LNCaP clone FGC (cell line): ENCODE results near the gene BCAS3.

Source experiments
- DNase-seq: peaks from one replicate; pipeline ENCODE4 v3.0.0-alpha.2; 2011; ENCODE audit warnings: low read depth
- H3K4me3 ChIP-seq: 2 replicates; pipeline ENCODE4 v1.5.1; 2011; ENCODE audit warnings: mild to moderate bottlenecking, low read depth, low read length, control low read depth
- CTCF ChIP-seq: IDR thresholded peaks from 2 replicates; pipeline ENCODE4 v1.5.1; 2012; ENCODE audit warnings: mild to moderate bottlenecking; ENCODE audit not compliant: control insufficient read depth, insufficient read depth; ENCODE audit errors: extremely low read depth

BCAS3 gene

GRCh38 chr17:61318684-61319098, 641.0 kb downstream of the BCAS3 start:
- DNase-seq: no peak
- H3K4me3 ChIP-seq: no peak overlapping the region
- no peak for TF ChIP-seq CTCF

- no peak for TF ChIP-seq CTCF
- DNase-seq: no peak
Observed at GRCh38 chr17:61321344-61321743, 643.7 kb downstream of the BCAS3 start.

GRCh38 chr17:61322325-61323002, 644.8 kb downstream of the BCAS3 start:
- no peak for DNase-seq
- TF ChIP-seq CTCF: no peak
- H3K4me3 ChIP-seq: no peak overlapping the region

More at GRCh38 chr17:61321344-61321743, 643.7 kb downstream of the BCAS3 start:
- H3K4me3 ChIP-seq: no peak overlapping the region

GRCh38 chr17:61323003-61323908, 645.6 kb downstream of the BCAS3 start:
- DNase-seq: no peak
- H3K4me3 ChIP-seq: no peak overlapping the region
- TF ChIP-seq CTCF: no peak

GRCh38 chr17:61323909-61324868, 646.5 kb downstream of the BCAS3 start:
- no peak for TF ChIP-seq CTCF
- no peak for DNase-seq
- H3K4me3 ChIP-seq: no peak overlapping the region

GRCh38 chr17:61324950-61325349, 647.3 kb downstream of the BCAS3 start:
- TF ChIP-seq CTCF: no peak
- no peak for DNase-seq

More at GRCh38 chr17:61324950-61325349, 647.3 kb downstream of the BCAS3 start:
- H3K4me3 ChIP-seq: no peak overlapping the region
